ENCODE measurements around the gene SPTLC3. TPM values are rescaled to one million over a fixed set of nuclear protein-coding genes. Genes with fewer than 3 reads are reported as not detected.

SPTLC3 gene
- total and polyA plus RNA-seq, 4 experiments from 2014 or later: 0.06 to 0.89 (median 0.33) TPM

- POLR2A ChIA-PET (ENCODE audit: partially characterized antibody): no interaction called here
These were observed 111.7 kb downstream of the SPTLC3 start for GRCh38 chr20:13120471-13120870.

GRCh38 chr20:13121840-13122515, 113.2 kb downstream of the SPTLC3 start:
- CTCF ChIA-PET (ENCODE audit: partially characterized antibody): interaction anchor here (1.3 to 9.6 kb wide), 4 partner anchors 9 to 426 kb away, joined by 4 to 146 read pairs (median 29); no protein-coding TSS in a partner anchor
- Mint-ChIP-seq H3K4me1 (peaks cover 0 to 2% (median 0%) of the 10 kb centered on the region in 4 donors), H3K9me3 (no peaks in the 10 kb centered on the region), H3K27me3 (no peaks in the 10 kb centered on the region), H3K36me3 (no peaks in the 10 kb centered on the region), H3K27ac (no peak overlapping the region), H3K4me3 (no peak overlapping the region)
- H3K27ac ChIP-seq (ENCODE audit: low read depth, low read length): no peak overlapping the region
- POLR2A ChIA-PET (ENCODE audit: partially characterized antibody): no interaction called here
- no peaks in the 10 kb centered on the region for H3K36me3 ChIP-seq (ENCODE audit: insufficient read depth, low read length)
- H3K9me3 ChIP-seq (ENCODE audit: control insufficient read depth in 1 of 2, low read length in 2 of 2): no peaks in the 10 kb centered on the region
- no peak overlapping the region for H3K4me3 ChIP-seq (ENCODE audit: low read length in 2 of 2)
- H3K27me3 ChIP-seq (ENCODE audit: insufficient read depth, low read length): no peaks in the 10 kb centered on the region
- intact Hi-C loops (cut with micrococcal nuclease): no loop called here
- no peaks in the 10 kb centered on the region for H3K4me1 ChIP-seq (ENCODE audit: insufficient read depth, low read length)
- no peak for DNase-seq

More at GRCh38 chr20:13120471-13120870, 111.7 kb downstream of the SPTLC3 start:
- H3K4me1 Mint-ChIP-seq: peaks cover 0 to 2% (median 0%) of the 10 kb centered on the region in 4 donors
- CTCF ChIA-PET (ENCODE audit: partially characterized antibody): interaction anchor here (0.7 to 9.6 kb wide), 7 partner anchors 9 to 652 kb away, joined by 3 to 146 read pairs (median 8); no protein-coding TSS in a partner anchor
- no peak overlapping the region for H3K4me3 ChIP-seq (ENCODE audit: low read length in 2 of 2)
- no peak overlapping the region for H3K27ac Mint-ChIP-seq
- no peaks in the 10 kb centered on the region for H3K4me1 ChIP-seq (ENCODE audit: insufficient read depth, low read length)
- no peak overlapping the region for H3K27ac ChIP-seq (ENCODE audit: low read depth, low read length)
- no peaks in the 10 kb centered on the region for H3K9me3 ChIP-seq (ENCODE audit: control insufficient read depth in 1 of 2, low read length in 2 of 2)
- no peaks in the 10 kb centered on the region for H3K9me3 Mint-ChIP-seq
- peaks cover 0 to 2% of the 10 kb centered on the region in 2 donors for H3K27me3 Mint-ChIP-seq
- no peak overlapping the region for H3K4me3 Mint-ChIP-seq
- intact Hi-C loops (cut with micrococcal nuclease): no loop called here
- H3K27me3 ChIP-seq (ENCODE audit: insufficient read depth, low read length): no peaks in the 10 kb centered on the region
- DNase-seq: no peak
- no peaks in the 10 kb centered on the region for H3K36me3 Mint-ChIP-seq
- no peaks in the 10 kb centered on the region for H3K36me3 ChIP-seq (ENCODE audit: insufficient read depth, low read length)

- Mint-ChIP-seq H3K27ac (no peak overlapping the region), H3K4me1 (peaks cover 0 to 2% (median 0%) of the 10 kb centered on the region in 4 donors), H3K36me3 (no peaks in the 10 kb centered on the region), H3K27me3 (no peaks in the 10 kb centered on the region), H3K4me3 (no peak overlapping the region), H3K9me3 (no peaks in the 10 kb centered on the region)
- Histone ChIP-seq H3K4me3 (ENCODE audit: low read length in 2 of 2) (no peak overlapping the region), H3K27ac (ENCODE audit: low read depth, low read length) (no peak overlapping the region), H3K4me1 (ENCODE audit: insufficient read depth, low read length) (no peaks in the 10 kb centered on the region), H3K36me3 (ENCODE audit: insufficient read depth, low read length) (no peaks in the 10 kb centered on the region), H3K27me3 (ENCODE audit: insufficient read depth, low read length) (no peaks in the 10 kb centered on the region), H3K9me3 (ENCODE audit: control insufficient read depth in 1 of 2, low read length in 2 of 2) (no peaks in the 10 kb centered on the region)
- ChIA-PET CTCF (ENCODE audit: partially characterized antibody) (interaction anchor here (0.9 to 2.3 kb wide), 6 partner anchors 9 to 177 kb away, joined by 3 to 8 read pairs (median 4); no protein-coding TSS in a partner anchor), POLR2A (ENCODE audit: partially characterized antibody) (no interaction called here)
- no peak for DNase-seq
- intact Hi-C loops (cut with micrococcal nuclease): no loop called here
These were observed 116.7 kb downstream of the SPTLC3 start for GRCh38 chr20:13125486-13125885.

- H3K27ac Mint-ChIP-seq: no peak overlapping the region
- Histone ChIP-seq H3K9me3 (ENCODE audit: control insufficient read depth in 1 of 2, low read length in 2 of 2) (no peaks in the 10 kb centered on the region), H3K36me3 (ENCODE audit: insufficient read depth, low read length) (no peaks in the 10 kb centered on the region), H3K4me1 (ENCODE audit: insufficient read depth, low read length) (no peaks in the 10 kb centered on the region), H3K27me3 (ENCODE audit: insufficient read depth, low read length) (no peaks in the 10 kb centered on the region), H3K27ac (ENCODE audit: low read depth, low read length) (no peak overlapping the region), H3K4me3 (ENCODE audit: low read length in 2 of 2) (no peak overlapping the region)
- ChIA-PET CTCF (ENCODE audit: partially characterized antibody) (no interaction called here), POLR2A (ENCODE audit: partially characterized antibody) (no interaction called here)
- H3K9me3 Mint-ChIP-seq: peaks cover 0 to 3% (median 0%) of the 10 kb centered on the region in 8 donors
- intact Hi-C loops (cut with micrococcal nuclease): no loop called here
- H3K36me3 Mint-ChIP-seq: no peaks in the 10 kb centered on the region
- peaks cover 0 to 4% (median 0%) of the 10 kb centered on the region in 4 donors for H3K4me1 Mint-ChIP-seq
- DNase-seq: no peak
- peaks cover 4 to 5% of the 10 kb centered on the region in 2 donors for H3K27me3 Mint-ChIP-seq
- H3K4me3 Mint-ChIP-seq: no peak overlapping the region
These were observed 119.4 kb downstream of the SPTLC3 start for GRCh38 chr20:13128173-13128572.

- CTCF ChIA-PET (ENCODE audit: partially characterized antibody): interaction anchor here (2.3 to 3.2 kb wide), 2 partner anchors 9 to 11 kb away, joined by 5 to 12 read pairs; no protein-coding TSS in a partner anchor
- POLR2A ChIA-PET (ENCODE audit: partially characterized antibody): no interaction called here
- Histone ChIP-seq H3K27ac (ENCODE audit: low read depth, low read length) (no peak overlapping the region), H3K36me3 (ENCODE audit: insufficient read depth, low read length) (no peaks in the 10 kb centered on the region), H3K4me1 (ENCODE audit: insufficient read depth, low read length) (no peaks in the 10 kb centered on the region), H3K4me3 (ENCODE audit: low read length in 2 of 2) (no peak overlapping the region), H3K27me3 (ENCODE audit: insufficient read depth, low read length) (no peaks in the 10 kb centered on the region), H3K9me3 (ENCODE audit: control insufficient read depth in 1 of 2, low read length in 2 of 2) (no peaks in the 10 kb centered on the region)
- no peak for DNase-seq
- Mint-ChIP-seq H3K27me3 (peaks cover 4 to 11% of the 10 kb centered on the region in 2 donors), H3K36me3 (no peaks in the 10 kb centered on the region), H3K4me3 (no peak overlapping the region), H3K27ac (no peak overlapping the region), H3K9me3 (peaks cover 0 to 3% (median 0%) of the 10 kb centered on the region in 8 donors), H3K4me1 (peaks cover 0 to 4% (median 0%) of the 10 kb centered on the region in 4 donors)
- intact Hi-C loops (cut with micrococcal nuclease): no loop called here
These were observed 121.4 kb downstream of the SPTLC3 start for GRCh38 chr20:13130061-13130706.

- Mint-ChIP-seq H3K27ac (no peak overlapping the region), H3K4me1 (peaks cover 0 to 4% (median 0%) of the 10 kb centered on the region in 4 donors), H3K27me3 (peaks cover 4 to 11% of the 10 kb centered on the region in 2 donors), H3K4me3 (no peak overlapping the region), H3K36me3 (no peaks in the 10 kb centered on the region), H3K9me3 (peaks cover 0 to 3% (median 0%) of the 10 kb centered on the region in 8 donors)
- ChIA-PET CTCF (ENCODE audit: partially characterized antibody) (interaction anchor here (2.3 to 3.2 kb wide), 2 partner anchors 9 to 12 kb away, joined by 5 to 12 read pairs; no protein-coding TSS in a partner anchor), POLR2A (ENCODE audit: partially characterized antibody) (no interaction called here)
- Histone ChIP-seq H3K27ac (ENCODE audit: low read depth, low read length) (no peak overlapping the region), H3K27me3 (ENCODE audit: insufficient read depth, low read length) (no peaks in the 10 kb centered on the region), H3K4me3 (ENCODE audit: low read length in 2 of 2) (no peak overlapping the region), H3K9me3 (ENCODE audit: control insufficient read depth in 1 of 2, low read length in 2 of 2) (no peaks in the 10 kb centered on the region), H3K36me3 (ENCODE audit: insufficient read depth, low read length) (no peaks in the 10 kb centered on the region), H3K4me1 (ENCODE audit: insufficient read depth, low read length) (no peaks in the 10 kb centered on the region)
- DNase-seq: no peak
- intact Hi-C loops (cut with micrococcal nuclease): no loop called here
These were observed 121.9 kb downstream of the SPTLC3 start for GRCh38 chr20:13130707-13131103.

- Histone ChIP-seq H3K36me3 (ENCODE audit: insufficient read depth, low read length) (no peaks in the 10 kb centered on the region), H3K27me3 (ENCODE audit: insufficient read depth, low read length) (no peaks in the 10 kb centered on the region), H3K4me1 (ENCODE audit: insufficient read depth, low read length) (no peaks in the 10 kb centered on the region), H3K27ac (ENCODE audit: low read depth, low read length) (no peak overlapping the region), H3K9me3 (ENCODE audit: control insufficient read depth in 1 of 2, low read length in 2 of 2) (no peaks in the 10 kb centered on the region), H3K4me3 (ENCODE audit: low read length in 2 of 2) (no peak overlapping the region)
- peaks cover 0 to 4% (median 0%) of the 10 kb centered on the region in 4 donors for H3K4me1 Mint-ChIP-seq
- H3K36me3 Mint-ChIP-seq: no peaks in the 10 kb centered on the region
- peaks cover 0 to 3% (median 0%) of the 10 kb centered on the region in 8 donors for H3K9me3 Mint-ChIP-seq
- no peak for DNase-seq
- intact Hi-C loops (cut with micrococcal nuclease): no loop called here
- no peak overlapping the region for H3K27ac Mint-ChIP-seq
- ChIA-PET CTCF (ENCODE audit: partially characterized antibody) (interaction anchor here (1.4 to 3.2 kb wide), 2 partner anchors 10 to 131 kb away, joined by 3 to 12 read pairs; no protein-coding TSS in a partner anchor), POLR2A (ENCODE audit: partially characterized antibody) (no interaction called here)
- no peak overlapping the region for H3K4me3 Mint-ChIP-seq
- H3K27me3 Mint-ChIP-seq: peaks cover 4 to 11% of the 10 kb centered on the region in 2 donors
These were observed 122.9 kb downstream of the SPTLC3 start for GRCh38 chr20:13131688-13132087.

Measured in CD4-positive, alpha-beta memory T cell (primary cell).